Stimulated activated memory B cell treated with anti-CD40 and anti-IgM and Interleukin-4, amounts not matched to agents 10 μg/mL and 1 μg/mL and 100 μg/mL, for 72 hours (primary cell): ENCODE data around the gene CDK14.

Experiments
- ATAC-seq: fragments of 150-1000 bp; cut with Tn5 transposase; 2 replicates; pipeline ENCODE4 v1.10.0; 2021
- H3K27ac Mint-ChIP-seq: one replicate; pipeline ENCODE4 v1.8.0; 2022; ENCODE audit warnings: mild to moderate bottlenecking, mixed read lengths
- H3K27me3 Mint-ChIP-seq: one replicate; pipeline ENCODE4 v1.8.0; 2022; ENCODE audit warnings: mixed read lengths
- H3K36me3 Mint-ChIP-seq: one replicate; pipeline ENCODE4 v1.8.0; 2022; ENCODE audit warnings: mixed read lengths
- H3K4me1 Mint-ChIP-seq: one replicate; pipeline ENCODE4 v1.8.0; 2022; ENCODE audit warnings: mixed read lengths
- H3K4me3 Mint-ChIP-seq: one replicate; pipeline ENCODE4 v1.8.0; 2022; ENCODE audit warnings: mild to moderate bottlenecking, moderate library complexity, mixed read lengths
- H3K9me3 Mint-ChIP-seq: one replicate; pipeline ENCODE4 v1.8.0; 2022; ENCODE audit warnings: mixed read lengths

The CDK14 gene

DNA sequence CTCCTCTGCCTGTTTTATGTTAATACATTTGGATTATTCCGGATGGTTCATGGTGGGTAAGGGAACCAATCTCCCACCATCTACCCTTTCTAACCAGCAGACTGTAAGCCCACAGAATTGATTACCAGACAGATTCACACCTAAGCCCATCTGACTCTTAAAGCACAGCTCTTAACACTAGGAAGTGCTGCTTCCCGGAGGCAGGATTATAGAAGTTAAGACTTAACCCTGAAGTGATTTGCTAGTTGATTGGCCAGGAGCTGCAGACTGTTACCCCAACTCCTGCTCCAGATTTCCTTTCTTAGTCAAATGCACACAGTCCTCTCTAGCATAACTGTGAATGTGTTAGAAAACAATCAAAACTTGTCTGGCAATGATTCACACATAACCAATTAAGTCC, 221.7 kb downstream of the CDK14 start:
- no peaks in the 10 kb centered on the region for H3K27me3 Mint-ChIP-seq
- no peak overlapping the region for H3K4me3 Mint-ChIP-seq
- peaks cover 49% of the 10 kb centered on the region for H3K36me3 Mint-ChIP-seq
- H3K27ac Mint-ChIP-seq: peak overlapping the region; percentile 78
- peaks cover 6% of the 10 kb centered on the region for H3K9me3 Mint-ChIP-seq
- ATAC-seq: no peak
- H3K4me1 Mint-ChIP-seq: peaks cover 41% of the 10 kb centered on the region

DNA sequence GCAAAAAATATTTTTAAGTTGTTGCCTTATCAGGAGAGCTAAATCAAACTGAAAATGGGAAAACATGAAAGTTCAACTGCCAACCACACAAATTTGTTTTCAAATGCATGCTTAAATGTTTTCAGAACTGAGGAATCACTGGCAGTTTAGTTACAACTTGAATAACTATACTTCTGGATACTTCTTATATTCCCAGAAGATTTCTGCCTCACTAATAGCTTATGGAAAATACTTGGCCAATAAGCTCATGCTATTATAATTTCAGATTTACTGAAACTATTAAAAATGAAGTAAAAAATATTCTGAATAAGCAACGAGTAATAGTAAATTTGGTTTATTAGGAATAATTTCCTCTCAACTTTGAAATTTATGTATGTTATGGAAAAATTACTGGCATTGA, 222.2 kb downstream of the CDK14 start:
- Mint-ChIP-seq H3K9me3 (peaks cover 6% of the 10 kb centered on the region), H3K4me3 (no peak overlapping the region), H3K27me3 (no peaks in the 10 kb centered on the region), H3K4me1 (peaks cover 41% of the 10 kb centered on the region), H3K36me3 (peaks cover 50% of the 10 kb centered on the region), H3K27ac (peak overlapping the region; percentile 78)
- ATAC-seq: no peak

DNA sequence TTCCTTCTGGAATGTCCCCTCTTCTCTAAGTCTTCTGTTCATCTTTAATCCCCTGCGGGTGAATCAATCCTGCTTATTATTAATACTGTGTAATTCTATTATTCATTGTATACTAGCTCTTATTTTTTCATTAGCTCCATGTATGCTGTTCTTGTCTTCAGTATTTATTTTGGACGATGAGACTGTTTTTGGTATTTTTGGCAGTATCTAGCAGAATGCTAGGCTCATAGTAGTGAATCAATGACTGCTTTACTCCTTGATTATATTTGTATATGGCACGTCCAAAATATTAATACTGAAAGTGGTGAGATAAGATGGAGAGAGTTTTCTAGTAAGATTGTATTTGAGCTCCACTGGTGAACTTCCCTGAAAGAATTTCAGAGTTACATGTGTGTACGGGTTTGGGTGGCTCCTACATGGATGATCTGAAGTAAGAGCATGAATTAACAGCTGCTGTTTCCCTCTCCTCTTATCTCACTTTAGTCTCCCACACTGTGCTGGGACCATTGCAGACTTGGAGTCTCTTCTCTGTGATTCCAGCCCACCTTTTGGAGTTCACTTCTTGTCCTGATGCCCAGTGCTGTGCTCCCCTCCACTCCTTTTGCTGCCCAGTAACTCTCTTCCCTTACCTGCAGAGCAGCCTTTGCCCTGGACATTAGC, 226.0 kb downstream of the CDK14 start:
- no peak for ATAC-seq
- H3K36me3 Mint-ChIP-seq: peaks cover 47% of the 10 kb centered on the region
- peak overlapping the region; percentile 33 for H3K27ac Mint-ChIP-seq
- no peaks in the 10 kb centered on the region for H3K27me3 Mint-ChIP-seq
- H3K9me3 Mint-ChIP-seq: peaks cover 9% of the 10 kb centered on the region
- peaks cover 39% of the 10 kb centered on the region for H3K4me1 Mint-ChIP-seq
- no peak overlapping the region for H3K4me3 Mint-ChIP-seq

DNA sequence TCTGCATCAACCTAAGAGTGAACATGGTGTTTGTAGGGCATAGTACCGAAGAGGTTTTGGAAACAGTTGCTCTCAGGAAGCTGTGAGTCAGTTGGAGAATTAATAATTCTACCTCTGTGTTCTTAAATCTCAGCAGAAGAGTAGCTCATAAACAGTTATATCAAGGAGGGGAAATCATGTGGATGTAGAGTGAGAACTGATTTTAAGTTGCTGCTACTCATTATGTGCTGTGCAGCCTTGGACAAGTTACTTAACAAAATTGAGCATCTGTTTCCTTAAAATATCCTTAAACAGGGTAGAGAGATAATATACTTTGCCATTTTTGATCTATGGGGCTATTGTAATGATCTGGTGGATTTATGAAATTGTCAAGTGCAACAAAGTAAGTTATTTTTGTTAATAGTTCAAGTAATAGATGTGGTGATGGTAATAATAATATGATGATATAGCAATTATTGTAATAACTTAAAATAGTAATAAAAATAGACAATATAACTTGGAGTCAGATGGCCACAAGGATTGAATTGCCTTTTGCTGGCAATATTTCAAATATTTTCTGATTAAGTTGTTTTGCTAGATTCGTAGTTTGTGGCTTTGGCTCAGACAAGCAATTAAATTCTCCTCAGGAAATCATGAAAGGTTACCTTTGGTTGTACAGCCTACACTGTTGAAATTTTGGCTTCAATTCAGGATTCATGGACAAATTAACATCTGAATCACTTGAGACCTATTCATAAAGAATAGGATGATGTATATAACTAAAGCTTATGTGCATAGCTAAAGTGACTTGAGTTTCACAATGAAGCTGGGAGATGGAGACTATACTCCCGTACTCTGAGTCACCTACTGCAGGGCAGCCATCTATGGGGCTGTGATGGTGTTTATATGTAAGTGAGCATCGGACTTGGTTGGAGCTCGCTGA, 228.5 kb downstream of the CDK14 start:
- ATAC-seq: no peak
- H3K27ac Mint-ChIP-seq: no peak overlapping the region
- peaks cover 15% of the 10 kb centered on the region for H3K9me3 Mint-ChIP-seq
- H3K4me1 Mint-ChIP-seq: peaks cover 39% of the 10 kb centered on the region
- H3K27me3 Mint-ChIP-seq: no peaks in the 10 kb centered on the region
- no peak overlapping the region for H3K4me3 Mint-ChIP-seq
- peaks cover 66% of the 10 kb centered on the region for H3K36me3 Mint-ChIP-seq

DNA sequence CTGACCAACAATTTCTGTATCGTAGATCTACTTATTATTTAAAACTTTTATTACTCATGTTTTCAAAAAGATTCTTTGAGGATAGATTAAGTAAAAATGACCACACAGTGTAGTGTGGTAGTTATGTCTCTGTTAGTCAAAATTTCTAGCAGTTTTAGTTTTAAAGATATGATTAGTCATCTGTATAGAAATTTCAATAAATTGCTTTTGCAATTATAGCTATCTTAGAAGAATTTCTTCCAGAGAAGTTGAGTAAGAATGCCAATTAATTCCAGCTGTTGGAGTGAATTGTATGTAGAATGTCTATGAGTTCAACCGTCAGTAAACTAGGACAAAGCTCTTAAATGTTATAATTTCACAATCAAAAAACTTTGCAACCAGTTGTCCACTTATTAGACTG, 229.7 kb downstream of the CDK14 start:
- Mint-ChIP-seq H3K27me3 (no peaks in the 10 kb centered on the region), H3K36me3 (peaks cover 68% of the 10 kb centered on the region), H3K9me3 (peaks cover 10% of the 10 kb centered on the region), H3K4me3 (no peak overlapping the region), H3K4me1 (peaks cover 36% of the 10 kb centered on the region), H3K27ac (no peak overlapping the region)
- no peak for ATAC-seq

DNA sequence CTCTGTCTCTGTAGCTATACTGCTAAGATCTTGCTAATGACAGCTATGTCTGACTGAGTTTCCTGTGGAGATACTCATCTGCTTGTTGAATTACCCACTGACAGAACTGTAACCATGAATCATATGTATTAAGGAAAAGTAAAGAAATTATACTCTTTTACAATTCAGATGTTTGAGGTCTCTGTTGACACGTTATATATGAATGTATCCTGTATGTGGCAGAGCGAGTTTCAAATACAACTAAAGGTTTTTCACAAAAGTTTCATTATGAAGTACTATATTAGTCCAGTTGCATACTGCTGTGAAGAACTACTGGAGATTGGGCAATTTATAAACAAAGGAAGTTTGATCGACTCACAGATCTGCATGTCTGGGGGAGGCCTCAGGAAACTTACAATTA, 232.5 kb downstream of the CDK14 start:
- Mint-ChIP-seq H3K27me3 (no peaks in the 10 kb centered on the region), H3K27ac (no peak overlapping the region), H3K4me1 (peaks cover 29% of the 10 kb centered on the region), H3K4me3 (no peak overlapping the region), H3K9me3 (peaks cover 18% of the 10 kb centered on the region), H3K36me3 (peaks cover 58% of the 10 kb centered on the region)
- ATAC-seq: no peak

DNA sequence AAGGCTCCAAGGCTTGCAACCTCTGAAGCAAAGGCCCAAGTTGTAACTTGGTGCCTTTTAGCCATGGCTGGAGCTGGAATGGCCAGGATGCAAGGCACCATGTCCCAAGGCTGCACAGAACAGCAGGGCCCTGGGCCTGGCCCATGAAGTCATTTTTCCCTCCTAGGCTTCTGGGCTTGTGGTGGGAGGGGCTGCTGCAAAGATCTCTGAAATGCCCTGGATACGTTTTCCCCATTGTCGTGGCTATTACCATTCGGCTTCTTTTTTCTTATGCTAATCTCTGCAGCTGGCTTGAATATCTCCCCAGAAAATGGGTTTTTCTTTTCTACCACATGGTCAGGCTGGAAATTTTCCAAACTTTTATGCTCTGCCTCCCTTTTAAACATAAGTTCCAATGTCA, 234.2 kb downstream of the CDK14 start:
- H3K27ac Mint-ChIP-seq: no peak overlapping the region

DNA sequence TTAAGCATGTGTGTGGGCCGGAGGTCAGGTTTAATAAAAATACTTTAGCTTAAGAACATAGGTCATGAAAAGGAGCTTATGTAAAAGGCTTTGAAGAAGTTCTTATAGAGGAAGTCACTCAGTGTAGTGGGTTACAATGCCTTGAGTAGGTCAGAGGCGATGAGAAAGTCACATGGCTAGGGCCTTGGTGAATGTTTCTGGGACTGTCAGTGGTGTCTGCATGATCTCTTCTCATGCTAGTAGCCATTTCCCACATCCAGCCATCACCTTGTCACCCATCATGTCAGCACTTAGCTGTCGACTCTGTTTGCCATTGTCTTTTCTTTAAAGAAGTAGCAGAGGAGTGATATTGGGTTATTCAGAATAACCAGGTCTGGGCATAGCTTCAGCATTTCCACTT, 236.6 kb downstream of the CDK14 start:
- no peak for ATAC-seq
- H3K27me3 Mint-ChIP-seq: no peaks in the 10 kb centered on the region
- no peak overlapping the region for H3K27ac Mint-ChIP-seq
- peaks cover 67% of the 10 kb centered on the region for H3K36me3 Mint-ChIP-seq
- H3K9me3 Mint-ChIP-seq: peaks cover 22% of the 10 kb centered on the region
- H3K4me3 Mint-ChIP-seq: no peak overlapping the region
- H3K4me1 Mint-ChIP-seq: peaks cover 34% of the 10 kb centered on the region

More for the DNA sequence above, 234.2 kb downstream of the CDK14 start:
- H3K36me3 Mint-ChIP-seq: peaks cover 62% of the 10 kb centered on the region
- H3K9me3 Mint-ChIP-seq: peaks cover 24% of the 10 kb centered on the region
- peaks cover 33% of the 10 kb centered on the region for H3K4me1 Mint-ChIP-seq
- H3K27me3 Mint-ChIP-seq: no peaks in the 10 kb centered on the region
- H3K4me3 Mint-ChIP-seq: no peak overlapping the region
- ATAC-seq: no peak

DNA sequence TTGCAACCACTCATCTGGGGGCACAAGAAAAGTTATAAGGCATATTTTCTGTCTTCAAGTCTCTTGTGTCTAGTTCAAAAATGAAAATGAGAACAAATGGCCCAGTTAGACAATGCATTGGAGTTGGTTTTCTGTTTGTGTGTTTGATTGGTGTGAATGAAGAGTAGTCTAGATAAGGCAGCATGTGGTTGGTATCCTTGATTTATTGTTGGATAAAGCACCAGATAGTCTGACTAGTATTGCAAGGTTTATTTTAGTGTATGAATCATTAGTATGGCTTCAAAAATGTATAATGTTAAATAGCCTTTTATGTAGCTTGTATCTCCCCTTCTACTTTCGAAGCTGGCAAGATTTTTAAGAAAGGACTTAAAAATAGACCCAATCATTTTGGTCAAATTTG, 237.3 kb downstream of the CDK14 start:
- Mint-ChIP-seq H3K27ac (no peak overlapping the region), H3K36me3 (peaks cover 72% of the 10 kb centered on the region), H3K9me3 (peaks cover 24% of the 10 kb centered on the region), H3K4me3 (no peak overlapping the region), H3K4me1 (peaks cover 34% of the 10 kb centered on the region), H3K27me3 (no peaks in the 10 kb centered on the region)
- no peak for ATAC-seq

DNA sequence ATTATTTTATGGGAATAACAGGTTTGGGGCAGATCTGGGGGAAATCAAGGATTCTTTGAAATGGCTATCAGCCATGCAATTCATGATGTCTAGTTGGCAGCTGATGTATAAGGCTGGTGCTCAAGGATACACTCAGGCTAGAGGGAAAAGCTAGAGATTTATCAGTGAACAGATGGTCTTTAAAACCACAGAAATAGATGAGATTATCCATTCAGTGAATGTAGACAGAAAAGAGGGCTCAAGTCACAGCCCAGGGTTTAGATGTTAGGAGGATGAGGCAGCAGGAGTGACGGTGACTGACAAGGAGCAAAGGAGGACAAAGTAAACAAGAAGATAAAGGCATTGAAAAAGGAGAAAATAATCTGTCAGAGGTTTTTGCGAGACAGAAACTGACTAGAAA, 238.7 kb downstream of the CDK14 start:
- H3K9me3 Mint-ChIP-seq: peaks cover 17% of the 10 kb centered on the region
- no peak overlapping the region for H3K4me3 Mint-ChIP-seq
- no peak for ATAC-seq
- peaks cover 42% of the 10 kb centered on the region for H3K4me1 Mint-ChIP-seq
- H3K27ac Mint-ChIP-seq: peak overlapping the region; percentile 0
- H3K36me3 Mint-ChIP-seq: peaks cover 65% of the 10 kb centered on the region
- H3K27me3 Mint-ChIP-seq: no peaks in the 10 kb centered on the region

DNA sequence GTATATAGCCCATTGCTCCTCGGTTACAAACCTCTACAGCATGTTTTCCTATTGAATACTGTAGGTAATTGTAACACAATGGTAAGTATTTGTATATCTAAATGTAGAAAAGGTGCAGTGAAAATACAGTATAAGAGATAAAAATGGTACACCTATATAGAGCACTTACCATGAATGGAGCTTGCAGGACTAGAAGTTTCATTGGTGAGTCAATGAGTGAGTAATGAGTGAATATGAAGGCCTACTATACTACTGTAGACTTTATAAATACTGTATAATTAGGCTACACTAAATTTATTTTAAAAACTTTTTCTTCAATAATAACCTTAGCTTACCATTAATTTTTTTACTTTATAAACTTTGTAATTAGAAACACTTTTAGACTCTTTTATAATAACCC, 239.7 kb downstream of the CDK14 start:
- ATAC-seq: no peak
- Mint-ChIP-seq H3K4me3 (no peak overlapping the region), H3K4me1 (peaks cover 46% of the 10 kb centered on the region), H3K27ac (no peak overlapping the region), H3K9me3 (peaks cover 16% of the 10 kb centered on the region), H3K27me3 (no peaks in the 10 kb centered on the region), H3K36me3 (peaks cover 54% of the 10 kb centered on the region)

DNA sequence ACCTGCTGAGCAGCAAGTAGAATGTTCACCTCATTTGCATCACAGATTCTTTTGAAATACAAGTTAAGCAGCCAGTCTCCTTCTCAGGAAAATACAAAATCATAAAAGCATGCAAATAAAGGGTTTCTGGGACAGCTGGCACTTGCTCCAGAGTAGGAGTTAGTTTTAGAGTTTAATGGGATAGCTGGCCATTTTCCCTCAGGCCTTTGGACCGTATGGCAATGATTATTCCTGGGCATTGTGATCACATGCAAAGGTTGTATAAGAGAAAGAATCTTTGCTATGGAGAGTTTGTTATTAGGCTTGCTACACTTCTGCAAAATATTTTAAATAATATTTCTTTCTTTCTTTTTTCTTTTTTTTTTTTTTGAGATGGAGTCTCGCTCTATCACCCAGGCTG, 240.8 kb downstream of the CDK14 start:
- H3K9me3 Mint-ChIP-seq: peaks cover 8% of the 10 kb centered on the region
- no peak for ATAC-seq
- H3K27ac Mint-ChIP-seq: no peak overlapping the region
- no peak overlapping the region for H3K4me3 Mint-ChIP-seq
- no peaks in the 10 kb centered on the region for H3K27me3 Mint-ChIP-seq
- H3K36me3 Mint-ChIP-seq: peaks cover 43% of the 10 kb centered on the region
- peaks cover 37% of the 10 kb centered on the region for H3K4me1 Mint-ChIP-seq

DNA sequence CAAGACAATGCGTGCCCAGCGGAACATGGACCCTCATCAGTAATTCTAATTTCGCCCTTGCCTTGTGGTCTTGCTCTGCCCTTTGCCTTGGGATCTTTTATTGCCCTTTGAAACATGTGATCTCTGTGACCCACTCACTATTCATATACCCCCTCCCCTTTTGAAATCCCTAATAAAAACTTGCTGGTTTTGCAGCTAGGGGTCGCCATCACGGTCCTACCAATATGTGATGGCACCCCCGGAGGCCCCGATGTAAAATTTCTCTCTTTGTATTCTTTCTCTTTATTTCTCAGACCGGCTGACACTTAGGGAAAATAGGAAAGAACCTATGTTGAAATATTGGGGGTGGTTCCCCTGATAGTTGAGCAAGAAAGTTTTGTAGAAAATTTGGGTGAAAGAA, 242.7 kb downstream of the CDK14 start:
- H3K4me3 Mint-ChIP-seq: no peak overlapping the region
- H3K27me3 Mint-ChIP-seq: no peaks in the 10 kb centered on the region
- peaks cover 42% of the 10 kb centered on the region for H3K36me3 Mint-ChIP-seq
- peaks cover 47% of the 10 kb centered on the region for H3K4me1 Mint-ChIP-seq
- no peak for ATAC-seq
- peaks cover 8% of the 10 kb centered on the region for H3K9me3 Mint-ChIP-seq
- no peak overlapping the region for H3K27ac Mint-ChIP-seq

DNA sequence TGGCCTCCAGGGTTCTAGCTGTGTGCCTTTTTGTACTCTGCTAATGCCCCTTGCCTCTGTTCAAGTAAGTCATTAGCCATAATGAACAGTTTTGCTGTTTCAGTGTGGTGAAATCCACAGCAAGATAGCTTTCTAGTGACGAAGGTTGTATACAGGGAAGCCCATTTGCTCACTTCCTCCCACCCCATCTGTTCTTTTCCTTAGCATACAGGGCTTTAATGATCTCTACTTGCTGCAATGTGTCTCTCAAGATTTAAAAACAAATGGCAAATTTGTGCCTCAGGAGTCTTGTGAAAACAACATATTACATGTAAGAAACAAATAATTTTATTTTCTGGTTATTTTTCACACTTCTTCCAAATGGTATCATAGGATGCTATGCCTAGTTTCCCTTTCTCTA, 243.2 kb downstream of the CDK14 start:
- peaks cover 8% of the 10 kb centered on the region for H3K9me3 Mint-ChIP-seq

DNA sequence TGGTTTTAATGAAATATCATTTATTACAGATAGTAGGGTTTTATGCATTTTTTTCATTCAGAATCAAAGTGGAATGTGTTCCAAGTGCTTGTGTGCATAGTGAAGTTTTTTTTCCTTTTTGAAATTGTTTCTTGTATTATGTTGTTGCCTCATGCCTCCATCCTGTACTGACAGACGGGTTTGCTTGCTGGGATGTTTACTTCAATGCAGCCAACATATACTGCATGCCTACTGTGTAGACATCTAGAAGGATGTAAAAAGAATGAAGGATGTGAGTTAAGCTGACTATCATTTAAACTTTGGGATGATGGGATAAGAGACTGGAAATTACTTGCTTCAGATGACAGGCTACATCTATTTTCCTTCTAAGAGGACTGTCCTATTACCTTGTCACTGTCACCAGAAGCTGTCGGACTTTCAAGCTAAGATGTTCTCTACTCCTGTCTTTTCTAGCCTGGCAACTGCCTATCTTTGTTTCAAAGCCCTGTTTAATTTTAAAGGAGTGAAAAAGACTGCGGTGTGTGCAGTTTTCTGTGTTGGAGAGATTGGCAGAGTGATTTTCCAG, 243.7 kb downstream of the CDK14 start:
- H3K27ac Mint-ChIP-seq: no peak overlapping the region
- H3K36me3 Mint-ChIP-seq: peaks cover 33% of the 10 kb centered on the region
- H3K27me3 Mint-ChIP-seq: no peaks in the 10 kb centered on the region
- peaks cover 43% of the 10 kb centered on the region for H3K4me1 Mint-ChIP-seq
- H3K4me3 Mint-ChIP-seq: no peak overlapping the region
- ATAC-seq: no peak
- H3K9me3 Mint-ChIP-seq: peaks cover 7% of the 10 kb centered on the region

More for the DNA sequence above, 243.2 kb downstream of the CDK14 start:
- ATAC-seq: no peak
- no peak overlapping the region for H3K27ac Mint-ChIP-seq
- H3K4me1 Mint-ChIP-seq: peaks cover 46% of the 10 kb centered on the region
- H3K4me3 Mint-ChIP-seq: no peak overlapping the region
- H3K27me3 Mint-ChIP-seq: no peaks in the 10 kb centered on the region
- H3K36me3 Mint-ChIP-seq: peaks cover 38% of the 10 kb centered on the region
